ENCODE data around the gene MRPL40. TPM values are rescaled to one million over a fixed set of nuclear protein-coding genes. Genes with fewer than 3 reads are reported as not detected.

MRPL40 gene
- total and polyA plus RNA-seq, 2 donors (not counting 1 experiment from before 2014, with no cell fraction given) = 12.5 to 21.9 TPM

GRCh38 chr22:19470010-19470409, 37.7 kb downstream of the MRPL40 start:
- no peak overlapping the region for H3K4me3 Mint-ChIP-seq
- no peaks in the 10 kb centered on the region for H3K27me3 Mint-ChIP-seq
- ATAC-seq (ENCODE audit: low read depth) = no peak
- no peak overlapping the region for H3K4me3 ChIP-seq (ENCODE audit: control extremely low read depth in 1 of 5, extremely low read depth in 1 of 5, insufficient read depth in 1 of 5, low read depth in 2 of 5, low read length in 4 of 5)
- POLR2A ChIA-PET = no interaction called here
- peaks cover 41% of the 10 kb centered on the region for H3K79me2 ChIP-seq (ENCODE audit: control insufficient read depth, insufficient read depth, low read length)
- H2AFZ ChIP-seq (ENCODE audit: insufficient read depth, low read depth, low read length, poor library complexity, severe bottlenecking) = no peak overlapping the region
- H3K9ac ChIP-seq (ENCODE audit: low read length) = no peak overlapping the region
- no peaks in the 10 kb centered on the region for H3K4me1 ChIP-seq (ENCODE audit: control insufficient read depth in 2 of 2, insufficient read depth in 2 of 2, low read length in 2 of 2)
- WGBS (ENCODE audit: insufficient coverage) = 100% methylated on average over 2 of the region's 2 CpGs
- no peak overlapping the region for H3K4me2 ChIP-seq (replicated peaks; ENCODE audit: low read depth, low read length, poor library complexity, severe bottlenecking)
- H3K9me3 ChIP-seq (ENCODE audit: control extremely low read depth in 1 of 3, control insufficient read depth in 2 of 3, insufficient read depth in 1 of 3, low read length in 2 of 3) = no peaks in the 10 kb centered on the region
- peaks cover 22% of the 10 kb centered on the region for H4K20me1 ChIP-seq (ENCODE audit: control insufficient read depth, insufficient read depth, low read length, poor library complexity, severe bottlenecking)
- H3K27ac ChIP-seq (ENCODE audit: low read length in 2 of 2) = no peak overlapping the region
- no peak overlapping the region for H3K27ac Mint-ChIP-seq
- CTCF ChIA-PET = no interaction called here
- H3K9me3 Mint-ChIP-seq (ENCODE audit: insufficient read depth) = no peaks in the 10 kb centered on the region
- no peaks in the 10 kb centered on the region for H3K4me1 Mint-ChIP-seq
- no peaks in the 10 kb centered on the region for H3K27me3 ChIP-seq (replicated peaks in 1 of 4; ENCODE audit: control extremely low read depth in 1 of 4, control insufficient read depth in 3 of 4, insufficient read depth in 4 of 4, low read length in 3 of 4)
- H3K36me3 ChIP-seq (replicated peaks in 1 of 2; ENCODE audit: control extremely low read depth in 1 of 2, control insufficient read depth in 1 of 2, extremely low read depth in 1 of 2, insufficient read depth in 2 of 2, low read length in 1 of 2) = peaks cover 5 to 94% of the 10 kb centered on the region in 2 experiments
- TF ChIP-seq CTCF (IDR thresholded peaks at IDR 0.05) = no peak
- TF ChIP-seq EZH2 (IDR thresholded peaks at IDR 0.05; ENCODE audit: borderline replicate concordance, insufficient read depth, low read depth, low read length, poor library complexity, severe bottlenecking) = no peak
- DNase-seq = no peak
- intact Hi-C loops (cut with micrococcal nuclease) = no loop called here

GRCh38 chr22:19471572-19471971, 39.2 kb downstream of the MRPL40 start:
- Histone ChIP-seq H4K20me1 (ENCODE audit: control insufficient read depth, insufficient read depth, low read length, poor library complexity, severe bottlenecking) (peaks cover 35% of the 10 kb centered on the region), H3K79me2 (ENCODE audit: control insufficient read depth, insufficient read depth, low read length) (peaks cover 57% of the 10 kb centered on the region), H3K36me3 (replicated peaks in 1 of 2; ENCODE audit: control extremely low read depth in 1 of 2, control insufficient read depth in 1 of 2, extremely low read depth in 1 of 2, insufficient read depth in 2 of 2, low read length in 1 of 2) (peaks cover 6 to 85% of the 10 kb centered on the region in 2 experiments), H3K9ac (ENCODE audit: low read length) (no peak overlapping the region), H3K9me3 (ENCODE audit: control extremely low read depth in 1 of 3, control insufficient read depth in 2 of 3, insufficient read depth in 1 of 3, low read length in 2 of 3) (no peaks in the 10 kb centered on the region), H3K4me2 (replicated peaks; ENCODE audit: low read depth, low read length, poor library complexity, severe bottlenecking) (no peak overlapping the region), H3K27ac (ENCODE audit: low read length in 2 of 2) (no peak overlapping the region), H3K27me3 (replicated peaks in 1 of 4; ENCODE audit: control extremely low read depth in 1 of 4, control insufficient read depth in 3 of 4, insufficient read depth in 4 of 4, low read length in 3 of 4) (no peaks in the 10 kb centered on the region), H2AFZ (ENCODE audit: insufficient read depth, low read depth, low read length, poor library complexity, severe bottlenecking) (no peak overlapping the region), H3K4me3 (ENCODE audit: control extremely low read depth in 1 of 5, extremely low read depth in 1 of 5, insufficient read depth in 1 of 5, low read depth in 2 of 5, low read length in 4 of 5) (no peak overlapping the region), H3K4me1 (ENCODE audit: control insufficient read depth in 2 of 2, insufficient read depth in 2 of 2, low read length in 2 of 2) (no peaks in the 10 kb centered on the region)
- peaks cover 2% of the 10 kb centered on the region for H3K4me1 Mint-ChIP-seq
- 98% methylated on average over 5 of the region's 11 CpGs for WGBS (ENCODE audit: insufficient coverage)
- H3K4me3 Mint-ChIP-seq = no peak overlapping the region
- no peak for ATAC-seq (ENCODE audit: low read depth)
- DNase-seq = no peak
- no peaks in the 10 kb centered on the region for H3K27me3 Mint-ChIP-seq
- no peak overlapping the region for H3K27ac Mint-ChIP-seq
- intact Hi-C loops (cut with micrococcal nuclease) = no loop called here
- CTCF ChIA-PET = no interaction called here
- no peaks in the 10 kb centered on the region for H3K9me3 Mint-ChIP-seq (ENCODE audit: insufficient read depth)
- TF ChIP-seq CTCF (IDR thresholded peaks at IDR 0.05) (no peak), EZH2 (IDR thresholded peaks at IDR 0.05; ENCODE audit: borderline replicate concordance, insufficient read depth, low read depth, low read length, poor library complexity, severe bottlenecking) (no peak)
- POLR2A ChIA-PET = no interaction called here
